OCI-LY3 (cell line): ENCODE data around the gene PACRG.

ENCODE experiments used
- H2AFZ ChIP-seq: fragments of 200-600, 300-600 bp; shearing (Covaris generic); 2 replicates; pipeline ENCODE4 v1.6.0; 2014; ENCODE audit warnings: antibody characterized with exemption, low read depth, low read length
- H3K27ac ChIP-seq: fragments of 200-600, 300-600 bp; sonication (generic); 2 replicates; pipeline ENCODE4 v1.5.1; 2014; ENCODE audit warnings: mild to moderate bottlenecking, low read length, moderate library complexity, mixed read lengths
- H3K27me3 ChIP-seq: fragments of 200-600, 300-600 bp; sonication (generic); 2 replicates; pipeline ENCODE4 v1.6.1; 2014; ENCODE audit warnings: low read depth, low read length, mixed read lengths
- H3K36me3 ChIP-seq: fragments of 200-600, 300-600 bp; sonication (generic); replicated peaks from 2 replicates; pipeline ENCODE3; 2014; ENCODE audit warnings: low read depth, low read length, mixed read lengths
- H3K4me1 ChIP-seq: fragments of 300-600, 200-600 bp; sonication (generic); 2 replicates; pipeline ENCODE4 v1.6.1; 2014; ENCODE audit warnings: low read length, mixed read lengths
- H3K4me2 ChIP-seq: fragments of 200-600, 300-600 bp; sonication (generic); 2 replicates; pipeline ENCODE4 v1.6.1; 2014; ENCODE audit warnings: low read length, mixed read lengths
- H3K4me3 ChIP-seq: fragments of 300-600, 200-600 bp; sonication (generic); 2 replicates; pipeline ENCODE4 v1.5.1; 2014; ENCODE audit warnings: antibody characterized with exemption, mild to moderate bottlenecking, low read length, moderate library complexity
- H3K79me2 ChIP-seq: fragments of 300-600, 200-600 bp; shearing (Covaris generic); 2 replicates; pipeline ENCODE4 v1.6.1; 2014; ENCODE audit warnings: mild to moderate bottlenecking, low read length, mixed read lengths
- H3K9ac ChIP-seq: fragments of 300-600, 200-600 bp; shearing (Covaris generic); 2 replicates; pipeline ENCODE4 v1.6.0; 2014; ENCODE audit warnings: mild to moderate bottlenecking, low read length, moderate library complexity
- H3K9me3 ChIP-seq: fragments of 200-600, 300-600 bp; shearing (Covaris generic); 2 replicates; pipeline ENCODE4 v1.6.1; 2014; ENCODE audit warnings: low read length, mixed read lengths; ENCODE audit not compliant: insufficient read depth
- H4K20me1 ChIP-seq: fragments of 200-600, 300-600 bp; sonication (generic); 2 replicates; pipeline ENCODE4 v1.6.1; 2016; ENCODE audit warnings: low read length, mixed read lengths; ENCODE audit not compliant: insufficient read depth
- CTCF ChIP-seq: fragments of 200-600, 300-600 bp; sonication (generic); IDR thresholded peaks from 2 replicates; pipeline ENCODE4 v1.5.1; 2014; ENCODE audit warnings: antibody characterized with exemption, low read length, low read depth
- EZH2phosphoT487 ChIP-seq: fragments of 200-600 bp; shearing (Covaris generic); IDR thresholded peaks from 2 replicates; pipeline ENCODE4 v1.6.1; 2018; ENCODE audit warnings: antibody characterized with exemption, mixed run types, low read depth

Gene PACRG

GRCh38 chr6:163190786-163191185, 463.0 kb downstream of the PACRG start:
- no peak overlapping the region for H3K27ac ChIP-seq
- H3K27me3 ChIP-seq = no peaks in the 10 kb centered on the region
- no peak overlapping the region for H3K9ac ChIP-seq
- no peaks in the 10 kb centered on the region for H3K9me3 ChIP-seq
- H3K36me3 ChIP-seq = no peaks in the 10 kb centered on the region
- no peak overlapping the region for H2AFZ ChIP-seq
- no peaks in the 10 kb centered on the region for H3K79me2 ChIP-seq
- peaks cover 41% of the 10 kb centered on the region for H3K4me1 ChIP-seq
- no peak overlapping the region for H3K4me2 ChIP-seq
- H4K20me1 ChIP-seq = no peaks in the 10 kb centered on the region
- no peak overlapping the region for H3K4me3 ChIP-seq
- TF ChIP-seq CTCF (no peak), EZH2phosphoT487 (no peak)

- Histone ChIP-seq H3K27ac (peak overlapping the region; percentile 86), H3K36me3 (no peaks in the 10 kb centered on the region), H3K4me2 (peak overlapping the region; percentile 78), H3K9me3 (no peaks in the 10 kb centered on the region), H2AFZ (peak overlapping the region; percentile 84), H3K4me1 (peaks cover 41% of the 10 kb centered on the region), H3K9ac (peak overlapping the region; percentile 39; the same call in 1 of the 2 replicates), H3K79me2 (no peaks in the 10 kb centered on the region), H3K27me3 (no peaks in the 10 kb centered on the region), H3K4me3 (peak overlapping the region; percentile 53), H4K20me1 (no peaks in the 10 kb centered on the region)
- TF ChIP-seq EZH2phosphoT487 (no peak), CTCF (no peak)
These were observed 464.1 kb downstream of the PACRG start for GRCh38 chr6:163191704-163192537.

GRCh38 chr6:163192591-163192990, 464.8 kb downstream of the PACRG start:
- no peak for TF ChIP-seq EZH2phosphoT487
- no peak for TF ChIP-seq CTCF
- Histone ChIP-seq H3K4me3 (0 out of 2 replicates have a peak overlapping the region, but pooled peaks have one; percentile 53), H3K9ac (no peak overlapping the region), H3K9me3 (no peaks in the 10 kb centered on the region), H3K27ac (peak overlapping the region; percentile 86), H3K4me1 (peaks cover 42% of the 10 kb centered on the region), H4K20me1 (no peaks in the 10 kb centered on the region), H3K4me2 (peak overlapping the region; percentile 78), H3K27me3 (no peaks in the 10 kb centered on the region), H3K36me3 (no peaks in the 10 kb centered on the region), H3K79me2 (no peaks in the 10 kb centered on the region), H2AFZ (no peak overlapping the region)

GRCh38 chr6:163193326-163193725, 465.6 kb downstream of the PACRG start:
- H4K20me1 ChIP-seq = no peaks in the 10 kb centered on the region
- no peaks in the 10 kb centered on the region for H3K79me2 ChIP-seq
- H3K27ac ChIP-seq = no peak overlapping the region
- peaks cover 48% of the 10 kb centered on the region for H3K4me1 ChIP-seq
- no peaks in the 10 kb centered on the region for H3K36me3 ChIP-seq
- H3K27me3 ChIP-seq = no peaks in the 10 kb centered on the region
- TF ChIP-seq EZH2phosphoT487 (no peak), CTCF (no peak)
- H3K9ac ChIP-seq = no peak overlapping the region
- H3K9me3 ChIP-seq = no peaks in the 10 kb centered on the region
- no peak overlapping the region for H3K4me2 ChIP-seq
- H2AFZ ChIP-seq = no peak overlapping the region
- H3K4me3 ChIP-seq = no peak overlapping the region
